ENCODE measurements around the gene SRCIN1. TPM values are rescaled to one million over a fixed set of nuclear protein-coding genes. Genes with fewer than 3 reads are reported as not detected.
"Not testable (repeated sequence)": the region's sequence is repeated elsewhere in the genome, so short reads cannot be mapped to it uniquely, and the experiment has no call there.

Gene SRCIN1
- total RNA-seq, 4 donors from 2014 or later: 0.24 TPM; not detected in 3

- peaks cover 20 to 26% (median 26%) of the 10 kb centered on the region in 3 donors for H3K27me3 ChIP-seq
Observed at GRCh38 chr17:38653230-38653629, 47.5 kb upstream of the SRCIN1 start.

GRCh38 chr17:38650653-38651173 is 45.0 kb upstream of the SRCIN1 start:
- peaks cover 17 to 22% (median 21%) of the 10 kb centered on the region in 3 donors for H3K27me3 ChIP-seq
- ATAC-seq; DNase-seq; H3K4me1 ChIP-seq; intact Hi-C loops (cut with DNase I; ENCODE audit: low total_unique reads); H3K9me3 ChIP-seq; H3K27ac ChIP-seq; H3K4me3 ChIP-seq; H3K36me3 ChIP-seq: not testable (repeated sequence)
- in situ Hi-C loops (cut with MboI; ENCODE audit: low sequenced_read_pairs in 4 of 4): loop anchor here in 1 of 4 donors (25.0 kb wide), 1 partner anchor 163 kb away; no protein-coding TSS in a partner anchor

More at GRCh38 chr17:38653230-38653629, 47.5 kb upstream of the SRCIN1 start:
- no peaks in the 10 kb centered on the region for H3K4me1 ChIP-seq
- intact Hi-C loops (cut with DNase I; ENCODE audit: low total_unique reads): no loop called here
- no peak for DNase-seq
- H3K27ac ChIP-seq: no peak overlapping the region
- in situ Hi-C loops (cut with MboI; ENCODE audit: low sequenced_read_pairs in 4 of 4): loop anchor here in 1 of 4 donors (25.0 kb wide), 1 partner anchor 166 kb away; no protein-coding TSS in a partner anchor
- no peaks in the 10 kb centered on the region for H3K9me3 ChIP-seq
- TF ChIP-seq CTCF (IDR thresholded peaks at IDR 0.05 in 4 of 5, conservative IDR thresholded peaks at IDR 0.05 in 1 of 5) (no peak), POLR2A (IDR thresholded peaks at IDR 0.05) (no peak)
- no peak overlapping the region for H3K4me3 ChIP-seq
- no peaks in the 10 kb centered on the region for H3K36me3 ChIP-seq
- ATAC-seq: no peak

- in situ Hi-C loops (cut with MboI; ENCODE audit: low sequenced_read_pairs in 4 of 4): no loop called here
- TF ChIP-seq CTCF (IDR thresholded peaks at IDR 0.05 in 4 of 5, conservative IDR thresholded peaks at IDR 0.05 in 1 of 5): no peak
- TF ChIP-seq POLR2A (IDR thresholded peaks at IDR 0.05): no peak
Observed at GRCh38 chr17:38637951-38638350, 32.2 kb upstream of the SRCIN1 start.

GRCh38 chr17:38636054-38636453 is 30.3 kb upstream of the SRCIN1 start:
- Histone ChIP-seq H3K4me3 (no peak overlapping the region), H3K9me3 (no peaks in the 10 kb centered on the region), H3K36me3 (no peaks in the 10 kb centered on the region), H3K4me1 (no peaks in the 10 kb centered on the region), H3K27me3 (no peaks in the 10 kb centered on the region), H3K27ac (no peak overlapping the region)
- DNase-seq (no peak), ATAC-seq (no peak)
- TF ChIP-seq CTCF (IDR thresholded peaks at IDR 0.05 in 4 of 5, conservative IDR thresholded peaks at IDR 0.05 in 1 of 5) (no peak), POLR2A (IDR thresholded peaks at IDR 0.05) (no peak)
- in situ Hi-C loops (cut with MboI; ENCODE audit: low sequenced_read_pairs in 4 of 4): no loop called here
- intact Hi-C loops (cut with DNase I; ENCODE audit: low total_unique reads): no loop called here

More at GRCh38 chr17:38637951-38638350, 32.2 kb upstream of the SRCIN1 start:
- no peaks in the 10 kb centered on the region for H3K9me3 ChIP-seq
- DNase-seq (no peak), ATAC-seq (no peak)
- no peak overlapping the region for H3K27ac ChIP-seq
- H3K36me3 ChIP-seq: no peaks in the 10 kb centered on the region
- no peaks in the 10 kb centered on the region for H3K4me1 ChIP-seq
- no peak overlapping the region for H3K4me3 ChIP-seq
- intact Hi-C loops (cut with DNase I; ENCODE audit: low total_unique reads): no loop called here
- no peaks in the 10 kb centered on the region for H3K27me3 ChIP-seq

GRCh38 chr17:38632334-38632733 is 26.6 kb upstream of the SRCIN1 start:
- Histone ChIP-seq H3K27ac (no peak overlapping the region), H3K27me3 (no peaks in the 10 kb centered on the region), H3K4me3 (no peak overlapping the region), H3K4me1 (no peaks in the 10 kb centered on the region), H3K36me3 (no peaks in the 10 kb centered on the region), H3K9me3 (no peaks in the 10 kb centered on the region)
- ATAC-seq (no peak), DNase-seq (no peak)
- in situ Hi-C loops (cut with MboI; ENCODE audit: low sequenced_read_pairs in 4 of 4): no loop called here
- TF ChIP-seq CTCF (IDR thresholded peaks at IDR 0.05 in 4 of 5, conservative IDR thresholded peaks at IDR 0.05 in 1 of 5): no peak
- no peak for TF ChIP-seq POLR2A (IDR thresholded peaks at IDR 0.05)
- intact Hi-C loops (cut with DNase I; ENCODE audit: low total_unique reads): no loop called here

Measured in gastrocnemius medialis (tissue), 4 donors.